Naive thymus-derived CD8-positive, alpha-beta T cell (primary cell): Measurements from ENCODE around the gene CCL5. TPM values are rescaled to one million over a fixed set of nuclear protein-coding genes. Genes with fewer than 3 reads are reported as not detected.
A peak's percentile ranks its signal among the peaks of the same experiment; 100 is the strongest.

Experiments
- ATAC-seq, 2 donors: fragments of 150-1000 bp; cut with Tn5 transposase in 1 of 2; sonication (Bioruptor Pico), chemical (Tn5 transposase) in 1 of 2; 1 replicate in 1 of 2; 2 replicates in 1 of 2; pipeline ENCODE4 v1.10.0; 2021; ENCODE audit warnings: mild to moderate bottlenecking in 2 of 2, moderate library complexity in 2 of 2
- POLR2A ChIA-PET: fragments of 350-600 bp; sonication (Branson Sonifier 250); formaldehyde crosslinking; loops from one replicate; lab custom pipeline; 2021; ENCODE audit warnings: antibody characterized with exemption; lab: Charles Lee
- DNase-seq, 10 donors: peaks; one replicate each; pipeline versions ENCODE4 v3.0.0 to v3.0.0-alpha.2; 2020 to 2022
- H3K27ac Mint-ChIP-seq, 10 donors: one replicate each; pipeline ENCODE4 v1.8.0; 2020 to 2022; ENCODE audit warnings: mild to moderate bottlenecking in 10 of 10, mixed read lengths in 10 of 10, moderate library complexity in 4 of 10, inconsistent platforms in 1 of 10
- H3K27me3 Mint-ChIP-seq, 5 donors: one replicate each; pipeline ENCODE4 v1.8.0; 2021 to 2022; ENCODE audit warnings: mixed read lengths in 5 of 5
- H3K36me3 Mint-ChIP-seq, 3 donors: one replicate each; pipeline ENCODE4 v1.8.0; 2020 to 2022; ENCODE audit warnings: mixed read lengths in 3 of 3, mild to moderate bottlenecking in 2 of 3, inconsistent platforms in 1 of 3
- H3K4me1 Mint-ChIP-seq, 4 donors: one replicate each; pipeline ENCODE4 v1.8.0; 2021 to 2022; ENCODE audit warnings: mixed read lengths in 4 of 4
- H3K4me3 Mint-ChIP-seq, 10 donors: one replicate each; pipeline ENCODE4 v1.8.0; 2020 to 2022; ENCODE audit warnings: mild to moderate bottlenecking in 10 of 10, mixed read lengths in 10 of 10, moderate library complexity in 6 of 10, inconsistent platforms in 1 of 10
- H3K9me3 Mint-ChIP-seq, 9 donors: one replicate each; pipeline ENCODE4 v1.8.0; 2020 to 2022; ENCODE audit warnings: mixed read lengths in 9 of 9, mild to moderate bottlenecking in 3 of 9, inconsistent platforms in 1 of 9, moderate library complexity in 1 of 9
- polyA plus RNA-seq, 3 donors: library from polyadenylated mRNA; unstranded; fragments of 300-500 nt; fragmentation: Illumina TruSeq; gene quantifications; one replicate each; pipeline ENCODE4 v1.2.3, GENCODE V29; 2021
- total RNA-seq, 8 experiments: library from RNA in 2 of 8; stranded (reverse) in 2 of 8; gene quantifications; one replicate each; pipeline ENCODE4 v1.2.3 and lab custom pipeline; 2021 to 2026

The CCL5 gene
- total RNA-seq (10 to 100 TPM; 84.3 to 87.4 TPM), polyA plus RNA-seq (1,000 to 10,000 TPM in 1 of 3 donors, 10 to 100 TPM in 2; 41.5 to 1,286 (median 63.8) TPM), total RNA-seq (lab: John Stamatoyannopoulos, UW) (2.1 to 7.7 (median 2.8) reads per million in 6 experiments)

DNA sequence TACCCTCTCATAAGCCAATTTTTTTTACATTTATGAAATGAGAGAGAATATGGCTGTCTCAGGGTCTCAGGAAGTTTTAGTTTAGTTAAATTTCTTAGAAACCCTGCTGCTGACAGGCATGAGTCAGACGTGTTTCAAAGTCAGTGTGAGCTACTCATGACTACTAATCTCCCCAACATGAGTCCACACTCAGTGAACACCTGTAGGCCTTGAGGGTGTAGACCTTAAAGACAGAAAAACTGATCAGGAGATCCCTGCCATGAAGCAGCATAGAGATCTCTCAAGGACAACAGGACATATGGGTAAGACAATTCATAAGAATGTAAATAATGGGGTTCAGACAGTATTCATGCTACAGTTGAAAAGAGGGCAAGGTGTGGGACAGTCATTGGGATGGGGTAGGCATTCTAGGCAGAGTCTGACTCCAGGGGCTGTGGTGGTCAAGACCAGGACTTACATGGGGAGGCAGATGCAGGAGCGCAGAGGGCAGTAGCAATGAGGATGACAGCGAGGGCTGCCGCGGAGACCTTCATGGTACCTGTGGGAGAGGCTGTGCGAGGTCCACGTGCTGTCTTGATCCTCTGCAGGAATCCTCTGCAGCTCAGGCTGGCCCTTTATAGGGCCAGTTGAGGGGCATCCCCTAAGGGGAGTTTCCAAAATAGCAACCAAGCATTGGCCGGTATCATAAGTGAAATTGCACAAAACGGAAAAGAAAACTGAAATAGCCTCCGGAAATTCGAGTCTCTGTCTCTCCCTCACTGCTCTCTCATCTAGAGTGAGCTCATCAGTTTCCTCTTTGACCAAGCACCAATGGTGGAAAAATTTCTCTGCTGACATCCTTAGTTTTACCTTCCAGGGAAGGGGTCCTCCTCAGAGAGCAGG is at the start of gene CCL5:
TSS of gene CCL5 (minus strand) at position 588 of the 882 bp plus-strand sequence.
- H3K27ac Mint-ChIP-seq = peak within 1 kb of the TSS in 7 of 10 donors; percentile 12 to 96 (median 74)
- peaks cover 12 to 49% (median 28%) of the 10 kb centered on the region in 4 donors for H3K4me1 Mint-ChIP-seq

DNA sequence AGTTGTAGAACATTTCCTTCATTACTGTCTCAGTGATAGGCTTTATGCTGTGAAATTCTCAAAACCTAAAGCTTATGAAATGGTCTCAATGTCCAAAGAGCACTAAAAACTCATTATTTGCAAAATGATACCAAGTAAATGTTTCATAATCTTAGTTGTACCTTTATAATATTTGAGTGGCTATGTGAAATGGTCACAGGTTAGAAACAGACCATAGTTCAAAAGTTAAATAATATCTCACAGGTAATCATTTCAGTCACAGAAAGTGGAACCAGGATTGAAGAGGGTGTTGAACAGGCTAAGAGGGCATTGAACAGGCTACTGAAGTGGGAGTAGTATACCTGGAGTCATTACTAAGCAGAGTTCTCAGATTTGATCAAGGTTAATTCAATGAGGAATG is 47.6 kb upstream of the CCL5 start:
- Mint-ChIP-seq H3K4me3 (no peak overlapping the region), H3K9me3 (no peaks in the 10 kb centered on the region), H3K4me1 (peaks cover 7 to 28% (median 19%) of the 10 kb centered on the region in 4 donors), H3K27me3 (peaks cover 0 to 5% (median 0%) of the 10 kb centered on the region in 5 donors), H3K36me3 (no peaks in the 10 kb centered on the region), H3K27ac (no peak overlapping the region)
- POLR2A ChIA-PET = no interaction called here
- ATAC-seq (no peak), DNase-seq (no peak)

More for the DNA sequence above, at the start of gene CCL5:
- Mint-ChIP-seq H3K9me3 (no peaks in the 10 kb centered on the region), H3K27me3 (no peaks in the 10 kb centered on the region), H3K36me3 (no peaks in the 10 kb centered on the region), H3K4me3 (peak within 1 kb of the TSS; percentile 17 to 95 (median 56))
- peak; percentile 29 to 73 for ATAC-seq
- DNase-seq = peak in 3 of 10 donors; percentile 6 to 43 (median 10)
- POLR2A ChIA-PET = interaction anchor here (0.6 to 6.5 kb wide), 6 partner anchors 11 to 62 kb away, joined by 3 to 43 read pairs (median 4); no protein-coding TSS in a partner anchor

DNA sequence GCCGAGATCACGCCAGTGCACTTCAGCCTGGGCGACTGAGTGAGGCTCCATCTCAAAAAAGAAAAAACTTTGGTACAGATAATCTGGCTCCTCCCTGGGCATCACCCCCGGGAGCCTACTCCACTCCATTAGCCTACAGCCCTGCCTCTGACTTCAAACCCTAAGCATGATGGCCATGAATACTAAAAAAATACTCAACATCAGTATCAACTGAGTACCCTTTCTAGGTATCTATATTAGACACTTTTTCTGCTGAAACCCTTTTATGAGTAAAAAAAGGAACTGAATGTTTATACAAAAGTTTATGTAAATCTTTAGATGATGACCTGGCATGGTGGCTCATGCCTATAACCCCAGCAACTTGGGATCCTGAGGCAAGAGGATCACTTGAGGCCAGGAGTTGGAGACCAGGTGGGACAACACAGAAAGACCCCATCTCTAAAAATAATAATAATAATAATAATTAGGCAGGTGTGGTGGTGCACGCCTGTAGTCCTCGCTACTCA is 43.5 kb upstream of the CCL5 start:
- Mint-ChIP-seq H3K36me3 (no peaks in the 10 kb centered on the region), H3K9me3 (no peaks in the 10 kb centered on the region), H3K27ac (no peak overlapping the region), H3K4me3 (no peak overlapping the region), H3K27me3 (peaks cover 0 to 5% (median 0%) of the 10 kb centered on the region in 5 donors), H3K4me1 (peaks cover 0 to 22% (median 9%) of the 10 kb centered on the region in 4 donors)
- no peak for ATAC-seq
- POLR2A ChIA-PET = no interaction called here
- no peak for DNase-seq

DNA sequence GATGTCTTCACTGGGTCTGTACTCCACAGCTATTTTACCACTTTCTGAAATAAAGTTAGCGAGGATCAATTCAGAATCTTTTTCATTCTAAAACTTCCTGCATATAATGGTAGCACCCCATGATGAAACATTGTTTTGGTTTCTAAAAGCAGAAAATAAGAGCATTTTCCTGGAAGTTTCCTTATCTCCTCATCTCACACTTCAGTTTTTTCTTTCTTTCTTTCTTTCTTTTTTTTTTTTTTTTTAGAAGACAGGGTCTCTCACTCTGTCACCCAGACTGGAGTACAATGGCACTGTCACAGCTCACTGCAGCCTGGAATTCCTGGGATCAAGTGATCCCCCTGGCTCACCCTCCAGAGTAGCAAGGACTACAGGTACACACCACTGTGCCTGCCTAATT is 40.1 kb upstream of the CCL5 start:
- no peak for DNase-seq

DNA sequence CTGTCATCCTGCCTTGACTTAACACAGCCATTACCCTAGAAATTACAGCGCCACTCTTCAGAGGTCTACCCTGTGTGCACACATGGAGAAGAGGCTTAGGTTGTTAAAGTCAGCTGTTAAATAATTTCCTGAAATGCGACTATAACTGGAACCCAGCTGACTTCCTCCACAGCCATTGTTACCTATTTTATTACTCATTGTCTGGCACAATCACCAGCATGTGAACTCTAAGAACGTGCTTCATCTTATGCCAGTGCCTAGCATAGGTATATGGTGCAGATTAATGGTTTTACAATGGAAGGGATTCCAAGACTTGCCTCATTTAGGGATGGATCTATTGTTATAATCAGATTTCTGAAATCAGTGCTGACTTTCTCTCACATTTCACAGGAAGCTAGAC is 38.5 kb upstream of the CCL5 start:
- Mint-ChIP-seq H3K36me3 (no peaks in the 10 kb centered on the region), H3K4me3 (no peak overlapping the region), H3K27me3 (no peaks in the 10 kb centered on the region), H3K9me3 (no peaks in the 10 kb centered on the region), H3K4me1 (peaks cover 0 to 32% (median 8%) of the 10 kb centered on the region in 4 donors), H3K27ac (peak overlapping the region in 2 of 10 donors; percentile 24 to 31)
- no peak for ATAC-seq
- POLR2A ChIA-PET = interaction anchor here (2.2 kb wide), 1 partner anchor 13 kb away, joined by 4 read pairs; no protein-coding TSS in a partner anchor
- no peak for DNase-seq

More for the DNA sequence above, 40.1 kb upstream of the CCL5 start:
- H3K4me3 Mint-ChIP-seq = no peak overlapping the region
- peak overlapping the region in 1 of 10 donors; percentile 23 for H3K27ac Mint-ChIP-seq
- POLR2A ChIA-PET = interaction anchor here (1.5 to 2.2 kb wide), 2 partner anchors 10 to 12 kb away, joined by 3 to 4 read pairs; no protein-coding TSS in a partner anchor
- no peaks in the 10 kb centered on the region for H3K27me3 Mint-ChIP-seq
- peaks cover 2 to 34% (median 11%) of the 10 kb centered on the region in 4 donors for H3K4me1 Mint-ChIP-seq
- ATAC-seq = no peak
- H3K9me3 Mint-ChIP-seq = no peaks in the 10 kb centered on the region
- H3K36me3 Mint-ChIP-seq = no peaks in the 10 kb centered on the region

DNA sequence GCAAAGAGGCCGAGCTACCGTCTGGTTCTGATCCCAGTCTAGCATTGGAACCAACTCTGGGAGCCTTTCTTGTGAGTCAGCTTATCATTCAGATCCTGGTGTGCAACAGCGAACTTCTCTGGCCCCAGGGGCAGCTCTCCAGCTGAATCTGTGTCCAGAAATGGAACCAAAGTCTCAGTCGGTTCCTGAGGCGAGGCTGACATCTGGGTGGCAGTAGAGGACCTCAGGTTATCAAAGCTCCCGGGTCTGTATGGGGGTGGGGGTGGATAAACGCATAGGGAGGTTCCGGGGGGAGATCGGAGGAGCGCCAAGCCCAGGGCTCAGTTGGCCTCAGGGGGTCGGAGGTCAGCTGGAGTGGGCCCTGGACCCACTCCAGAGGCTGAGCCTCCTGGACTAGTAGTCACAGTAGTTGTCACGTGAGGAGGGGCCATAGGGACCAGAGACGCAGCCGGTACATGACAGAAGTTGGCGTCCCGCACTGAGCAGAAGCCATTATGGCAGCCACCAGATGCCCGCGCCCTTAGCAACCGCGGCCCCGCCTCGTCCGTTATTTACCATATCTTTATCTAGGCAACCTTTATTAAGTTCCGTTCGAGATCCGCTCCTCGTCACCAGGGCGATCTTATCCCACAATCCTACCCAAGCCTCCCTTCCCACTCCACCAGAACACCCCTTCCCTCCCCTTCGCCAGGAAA is 37.5 kb upstream of the CCL5 start:
- POLR2A ChIA-PET = interaction anchor here (0.5 kb wide), 1 partner anchor 35 kb away, joined by 3 read pairs; no protein-coding TSS in a partner anchor
- no peak for ATAC-seq
- H3K4me3 Mint-ChIP-seq = peak overlapping the region in 1 of 10 donors; percentile 38
- peaks cover 0 to 42% (median 8%) of the 10 kb centered on the region in 4 donors for H3K4me1 Mint-ChIP-seq
- H3K36me3 Mint-ChIP-seq = no peaks in the 10 kb centered on the region
- H3K27me3 Mint-ChIP-seq = no peaks in the 10 kb centered on the region
- H3K9me3 Mint-ChIP-seq = no peaks in the 10 kb centered on the region
- DNase-seq = no peak
- H3K27ac Mint-ChIP-seq = no peak overlapping the region

DNA sequence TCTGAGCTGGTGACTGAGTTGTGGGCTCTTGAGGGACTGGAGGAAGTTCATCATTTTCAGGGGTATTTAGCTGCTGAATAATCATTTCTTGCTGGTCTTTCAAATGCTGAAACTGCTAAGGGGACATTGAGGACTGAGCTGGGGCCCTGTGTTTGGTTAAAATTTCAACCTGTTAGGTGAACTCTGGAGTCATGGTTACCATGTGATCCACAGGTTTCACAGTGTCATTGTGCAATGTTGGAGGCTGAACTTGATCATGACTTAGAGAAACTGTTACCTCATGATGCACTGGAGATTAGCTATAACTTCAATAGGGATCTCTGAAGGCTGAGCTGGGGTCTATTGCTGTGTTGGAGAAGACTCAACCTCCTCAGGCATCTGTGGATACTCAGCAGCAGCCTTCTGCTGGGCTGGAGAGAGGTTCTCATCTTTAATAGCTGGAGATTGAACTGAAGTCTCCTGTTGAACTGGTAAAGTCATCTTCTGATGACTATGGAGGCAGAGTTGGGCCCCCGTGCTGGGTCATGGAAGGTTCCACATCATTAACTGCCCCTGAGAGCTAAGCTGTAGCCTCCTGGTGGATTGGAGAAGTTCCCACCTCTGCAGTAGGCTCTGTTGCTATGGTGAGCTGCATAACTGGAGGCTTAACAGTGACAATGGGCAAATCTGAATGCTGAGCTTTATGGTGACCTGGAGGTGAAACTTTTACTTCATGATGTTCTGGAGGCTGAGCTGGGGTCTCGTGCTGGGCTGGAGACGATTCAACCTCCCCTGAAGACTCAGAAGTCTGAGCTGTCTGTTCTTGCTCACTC is 35.2 kb upstream of the CCL5 start:
- Mint-ChIP-seq H3K4me3 (no peak overlapping the region), H3K36me3 (no peaks in the 10 kb centered on the region)
- ATAC-seq = no peak

DNA sequence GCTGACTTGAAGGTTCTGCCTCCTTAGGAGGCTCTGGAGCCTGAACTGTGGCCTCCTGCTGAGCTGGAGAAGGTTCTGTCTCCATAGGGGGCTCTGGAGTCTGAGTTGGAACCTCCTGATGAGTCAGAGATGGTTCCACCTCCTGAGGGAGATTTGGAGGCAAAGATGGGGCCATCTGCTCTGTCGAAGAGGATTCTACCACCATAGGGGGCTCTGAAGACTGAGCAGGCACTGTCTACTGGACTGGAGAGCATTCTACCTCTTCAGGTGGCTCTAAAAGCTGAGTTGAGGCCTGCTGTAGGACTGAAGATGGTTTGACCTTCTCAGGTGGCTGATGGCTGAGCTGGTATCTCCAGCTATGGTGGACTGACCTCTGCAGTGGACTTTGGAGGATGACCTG is 34.2 kb upstream of the CCL5 start:
- H3K36me3 Mint-ChIP-seq = no peaks in the 10 kb centered on the region
- POLR2A ChIA-PET = interaction anchor here (1.6 kb wide), 1 partner anchor 18 kb away, joined by 3 read pairs; no protein-coding TSS in a partner anchor
- DNase-seq = no peak
- H3K4me1 Mint-ChIP-seq = peaks cover 0 to 33% (median 7%) of the 10 kb centered on the region in 4 donors
- no peak overlapping the region for H3K27ac Mint-ChIP-seq
- H3K27me3 Mint-ChIP-seq = no peaks in the 10 kb centered on the region
- no peak overlapping the region for H3K4me3 Mint-ChIP-seq
- H3K9me3 Mint-ChIP-seq = no peaks in the 10 kb centered on the region
- no peak for ATAC-seq

More for the DNA sequence above, 35.2 kb upstream of the CCL5 start:
- POLR2A ChIA-PET = interaction anchor here (1.6 kb wide), 1 partner anchor 19 kb away, joined by 3 read pairs; no protein-coding TSS in a partner anchor
- no peak for DNase-seq
- Mint-ChIP-seq H3K9me3 (no peaks in the 10 kb centered on the region), H3K27me3 (no peaks in the 10 kb centered on the region), H3K27ac (peak overlapping the region in 1 of 10 donors; percentile 22), H3K4me1 (peaks cover 0 to 35% (median 8%) of the 10 kb centered on the region in 4 donors)

DNA sequence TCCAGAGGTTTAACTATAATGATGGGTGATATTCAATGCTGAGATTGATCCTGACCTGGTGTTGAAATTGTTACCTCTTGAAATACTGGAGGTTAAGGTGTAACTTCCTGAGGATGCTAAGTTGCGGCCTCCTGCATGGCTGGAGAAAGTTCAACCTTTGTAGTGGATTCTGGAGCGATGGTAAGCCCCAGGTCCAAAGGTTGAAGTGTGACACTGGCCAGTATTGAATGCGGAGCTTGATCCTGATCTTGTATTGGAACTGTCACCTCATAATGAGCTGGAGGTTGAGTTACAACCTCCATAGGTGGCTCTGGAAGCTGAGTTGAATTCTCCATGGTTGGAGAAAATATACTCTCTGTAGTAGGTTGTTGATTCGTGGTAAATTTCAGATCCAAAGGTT is 33.4 kb upstream of the CCL5 start:
- no peaks in the 10 kb centered on the region for H3K9me3 Mint-ChIP-seq
- no peak overlapping the region for H3K4me3 Mint-ChIP-seq
- DNase-seq = no peak
- no peaks in the 10 kb centered on the region for H3K27me3 Mint-ChIP-seq
- H3K27ac Mint-ChIP-seq = peak overlapping the region in 1 of 10 donors; percentile 36
- ATAC-seq = no peak
- POLR2A ChIA-PET = no interaction called here
- peaks cover 0 to 30% (median 6%) of the 10 kb centered on the region in 4 donors for H3K4me1 Mint-ChIP-seq
- no peaks in the 10 kb centered on the region for H3K36me3 Mint-ChIP-seq

DNA sequence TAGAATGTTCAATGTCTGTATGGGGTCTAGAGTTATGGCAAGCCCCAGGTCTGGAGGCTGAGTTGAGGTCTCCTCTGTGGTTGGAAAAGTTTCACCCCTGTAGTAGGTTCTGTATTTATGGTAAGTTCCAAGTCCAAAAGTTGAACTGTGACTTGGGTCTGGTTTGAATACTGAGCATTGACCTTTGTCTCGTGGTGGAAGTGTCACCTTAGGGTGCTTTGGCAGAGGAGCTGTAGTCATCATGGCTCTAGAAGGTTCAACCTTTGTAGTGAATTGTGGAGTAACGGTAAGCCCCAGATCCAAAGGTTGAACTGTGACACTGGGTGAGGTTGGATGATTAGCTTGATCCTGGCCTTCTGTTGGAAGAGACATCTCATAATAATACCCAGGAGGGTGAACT is 32.8 kb upstream of the CCL5 start:
- Mint-ChIP-seq H3K4me1 (peaks cover 0 to 26% (median 3%) of the 10 kb centered on the region in 4 donors), H3K9me3 (no peaks in the 10 kb centered on the region), H3K27me3 (no peaks in the 10 kb centered on the region), H3K4me3 (no peak overlapping the region), H3K36me3 (no peaks in the 10 kb centered on the region), H3K27ac (no peak overlapping the region)
- DNase-seq (no peak), ATAC-seq (no peak)
- POLR2A ChIA-PET = no interaction called here

DNA sequence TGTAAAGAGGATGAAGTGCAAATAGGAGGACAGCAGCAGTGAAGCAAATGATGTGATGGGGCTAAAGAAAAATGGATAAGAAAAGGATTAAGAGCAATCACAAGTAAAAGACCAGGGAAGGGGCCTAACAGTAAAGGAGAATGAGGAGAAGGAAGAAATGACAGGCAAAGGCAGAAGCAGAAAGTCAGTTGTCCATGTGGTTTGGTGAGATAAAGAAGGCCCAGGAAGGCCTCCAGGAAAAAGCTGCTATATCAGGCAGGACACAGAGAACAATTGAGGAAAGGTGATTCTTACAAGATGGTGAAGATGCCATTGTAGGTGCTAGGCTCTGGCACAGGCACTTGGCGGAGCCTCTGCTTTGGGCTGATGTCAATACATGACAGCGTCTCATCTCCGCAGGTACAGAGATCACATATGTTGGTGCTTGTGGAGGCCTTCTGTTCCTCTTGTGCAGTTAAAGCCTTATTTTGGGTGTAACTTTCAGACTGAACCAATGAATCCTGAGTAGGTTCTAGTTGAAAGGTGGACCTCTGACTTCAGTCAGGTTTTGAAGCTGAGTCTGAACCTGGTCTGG is 32.3 kb upstream of the CCL5 start:
- H3K4me1 Mint-ChIP-seq = peaks cover 0 to 26% (median 3%) of the 10 kb centered on the region in 4 donors

More for the DNA sequence above, 32.3 kb upstream of the CCL5 start:
- Mint-ChIP-seq H3K9me3 (no peaks in the 10 kb centered on the region), H3K27me3 (no peaks in the 10 kb centered on the region), H3K4me3 (no peak overlapping the region), H3K36me3 (no peaks in the 10 kb centered on the region), H3K27ac (no peak overlapping the region)
- POLR2A ChIA-PET = no interaction called here
- no peak for DNase-seq
- no peak for ATAC-seq
